ENCODE results near the gene KRT38. TPM values are rescaled to one million over a fixed set of nuclear protein-coding genes. Genes with fewer than 3 reads are reported as not detected.

The KRT38 gene
- total RNA-seq, 1 donor from 2014 or later, result not detected

- DNase-seq (no peak), ATAC-seq (no peak)
- intact Hi-C loops (cut with DNase I), result no loop called here
- TF ChIP-seq CTCF (IDR thresholded peaks at IDR 0.05), result no peak
- no peaks in the 10 kb centered on the region for H3K4me1 ChIP-seq
- H3K36me3 ChIP-seq, result no peaks in the 10 kb centered on the region
- H3K9me3 ChIP-seq, result no peaks in the 10 kb centered on the region
- H3K4me3 ChIP-seq, result no peak overlapping the region
- H3K27ac ChIP-seq, result no peak overlapping the region
- H3K27me3 ChIP-seq, result peaks cover 4% of the 10 kb centered on the region
Measured at GRCh38 chr17:41393826-41394225, 47.0 kb downstream of the KRT38 start.

GRCh38 chr17:41393294-41393693, 47.5 kb downstream of the KRT38 start:
- Histone ChIP-seq H3K9me3 (no peaks in the 10 kb centered on the region), H3K4me3 (no peak overlapping the region), H3K4me1 (no peaks in the 10 kb centered on the region), H3K36me3 (no peaks in the 10 kb centered on the region), H3K27me3 (peaks cover 4% of the 10 kb centered on the region), H3K27ac (no peak overlapping the region)
- DNase-seq, result no peak
- TF ChIP-seq CTCF (IDR thresholded peaks at IDR 0.05), result no peak
- ATAC-seq, result no peak
- intact Hi-C loops (cut with DNase I), result no loop called here

- H3K36me3 ChIP-seq, result no peaks in the 10 kb centered on the region
Measured at GRCh38 chr17:41392278-41392677, 48.5 kb downstream of the KRT38 start.

GRCh38 chr17:41391535-41391934, 49.2 kb downstream of the KRT38 start:
- intact Hi-C loops (cut with DNase I), result no loop called here
- Histone ChIP-seq H3K27me3 (peaks cover 4% of the 10 kb centered on the region), H3K4me1 (no peaks in the 10 kb centered on the region), H3K4me3 (no peak overlapping the region), H3K27ac (no peak overlapping the region), H3K9me3 (peaks cover 4% of the 10 kb centered on the region), H3K36me3 (no peaks in the 10 kb centered on the region)
- DNase-seq (no peak), ATAC-seq (no peak)
- no peak for TF ChIP-seq CTCF (IDR thresholded peaks at IDR 0.05)

More at GRCh38 chr17:41392278-41392677, 48.5 kb downstream of the KRT38 start:
- Histone ChIP-seq H3K4me1 (no peaks in the 10 kb centered on the region), H3K27ac (no peak overlapping the region), H3K4me3 (no peak overlapping the region), H3K9me3 (no peaks in the 10 kb centered on the region), H3K27me3 (peaks cover 4% of the 10 kb centered on the region)
- intact Hi-C loops (cut with DNase I), result no loop called here
- no peak for TF ChIP-seq CTCF (IDR thresholded peaks at IDR 0.05)
- no peak for ATAC-seq
- DNase-seq, result no peak

GRCh38 chr17:41390411-41390938, 50.3 kb downstream of the KRT38 start:
- H3K36me3 ChIP-seq, result no peaks in the 10 kb centered on the region
- no peak for DNase-seq
- H3K4me3 ChIP-seq, result no peak overlapping the region
- H3K27ac ChIP-seq, result no peak overlapping the region
- no peak for TF ChIP-seq CTCF (IDR thresholded peaks at IDR 0.05)
- H3K4me1 ChIP-seq, result no peaks in the 10 kb centered on the region
- peaks cover 9% of the 10 kb centered on the region for H3K9me3 ChIP-seq
- ATAC-seq, result no peak
- intact Hi-C loops (cut with DNase I), result no loop called here
- peaks cover 8% of the 10 kb centered on the region for H3K27me3 ChIP-seq

- DNase-seq (no peak), ATAC-seq (no peak)
- intact Hi-C loops (cut with DNase I), result no loop called here
- no peak overlapping the region for H3K27ac ChIP-seq
- H3K4me1 ChIP-seq, result no peaks in the 10 kb centered on the region
- no peak overlapping the region for H3K4me3 ChIP-seq
- H3K36me3 ChIP-seq, result no peaks in the 10 kb centered on the region
- TF ChIP-seq CTCF (IDR thresholded peaks at IDR 0.05), result no peak
- peaks cover 9% of the 10 kb centered on the region for H3K27me3 ChIP-seq
- H3K9me3 ChIP-seq, result peaks cover 9% of the 10 kb centered on the region
Measured at GRCh38 chr17:41387670-41388069, 53.1 kb downstream of the KRT38 start.

All from upper lobe of right lung (tissue), 1 donor.